SU-DHL-6 (cell line): ENCODE data around the gene PLEKHS1.
"Not testable (repeated sequence)": the region's sequence is repeated elsewhere in the genome, so short reads cannot be mapped to it uniquely, and the experiment has no call there.

Source experiments
- H2AFZ ChIP-seq: fragments of 200-600 bp; sonication (generic); 2 replicates; pipeline ENCODE4 v1.6.1; 2014; ENCODE audit warnings: low read depth, mild to moderate bottlenecking, moderate library complexity, mixed read lengths, antibody characterized with exemption, low read length; ENCODE audit not compliant: severe bottlenecking
- H3F3A ChIP-seq: fragments of 200-600 bp; shearing (Covaris generic); 2 replicates; pipeline ENCODE4 v1.6.0; 2016; ENCODE audit warnings: antibody characterized with exemption, mild to moderate bottlenecking; ENCODE audit not compliant: insufficient read depth
- H3K27ac ChIP-seq: fragments of 200-600 bp; sonication (generic); 2 replicates; pipeline ENCODE4 v1.5.1; 2016; ENCODE audit warnings: low read depth, mild to moderate bottlenecking, low read length, moderate library complexity, mixed read lengths
- H3K27me3 ChIP-seq: fragments of 200-600 bp; sonication (generic), shearing (Covaris generic); 2 replicates; pipeline ENCODE4 v1.6.0; 2014; ENCODE audit warnings: mild to moderate bottlenecking, low read length
- H3K36me3 ChIP-seq: fragments of 200-600 bp; sonication (generic); 2 replicates; pipeline ENCODE4 v1.6.1; 2014; ENCODE audit warnings: mild to moderate bottlenecking, low read length, mixed read lengths
- H3K4me2 ChIP-seq: fragments of 300-600, 200-600 bp; shearing (Covaris generic), sonication (generic); 2 replicates; pipeline ENCODE4 v1.6.0; 2014; ENCODE audit warnings: low read length, low read depth, mild to moderate bottlenecking; ENCODE audit not compliant: poor library complexity, severe bottlenecking
- H3K4me3 ChIP-seq: fragments of 200-600 bp; sonication (generic); 2 replicates; pipeline ENCODE4 v1.5.1; 2014; ENCODE audit warnings: antibody characterized with exemption, low read length, mild to moderate bottlenecking, mixed read lengths; ENCODE audit not compliant: insufficient read depth, poor library complexity, severe bottlenecking
- H3K79me2 ChIP-seq: fragments of 200-600 bp; sonication (generic); 2 replicates; pipeline ENCODE4 v1.6.1; 2014; ENCODE audit warnings: mild to moderate bottlenecking, low read length, moderate library complexity; ENCODE audit not compliant: insufficient read depth
- H3K9ac ChIP-seq: fragments of 200-600 bp; sonication (generic); 2 replicates; pipeline ENCODE4 v1.7.0; 2014; ENCODE audit warnings: mild to moderate bottlenecking, low read length
- H3K9me2 ChIP-seq: fragments of 200-600 bp; sonication (generic); replicated peaks from 2 replicates; pipeline ENCODE4 v1.6.1; 2014; ENCODE audit warnings: low read length; ENCODE audit not compliant: insufficient read depth
- H3K9me3 ChIP-seq: fragments of 200-600 bp; sonication (generic); 2 replicates; pipeline ENCODE4 v1.6.1; 2014; ENCODE audit warnings: low read length, mixed read lengths; ENCODE audit not compliant: insufficient read depth
- H4K20me1 ChIP-seq: fragments of 200-600 bp; sonication (generic); 2 replicates; pipeline ENCODE4 v1.6.1; 2014; ENCODE audit warnings: low read depth, mild to moderate bottlenecking, antibody characterized with exemption, low read length, moderate library complexity, mixed read lengths
- CTCF ChIP-seq: fragments of 200-600 bp; sonication (generic); IDR thresholded peaks from one replicate; pipeline ENCODE4 v1.5.1; 2017; ENCODE audit warnings: antibody characterized with exemption, mild to moderate bottlenecking, low read length, moderate library complexity; ENCODE audit not compliant: insufficient read depth, poor library complexity, severe bottlenecking
- EZH2phosphoT487 ChIP-seq: fragments of 200-600 bp; sonication (generic), shearing (Covaris generic); conservative IDR thresholded peaks from 2 replicates; pipeline ENCODE4 v1.6.1; 2018; ENCODE audit warnings: mild to moderate bottlenecking, antibody characterized with exemption, low read length, moderate library complexity, mixed read lengths

Gene PLEKHS1

GRCh38 chr10:113806503-113806902 lies 55.0 kb downstream of the PLEKHS1 start:
- Histone ChIP-seq H3K9me2 (no peaks in the 10 kb centered on the region), H3K27ac (no peak overlapping the region), H3K79me2 (no peaks in the 10 kb centered on the region), H2AFZ (no peak overlapping the region), H3K36me3 (no peaks in the 10 kb centered on the region), H3F3A (no peaks in the 10 kb centered on the region), H3K9me3 (no peaks in the 10 kb centered on the region), H3K4me2 (no peak overlapping the region), H3K9ac (no peak overlapping the region), H3K4me3 (no peak overlapping the region), H4K20me1 (no peaks in the 10 kb centered on the region), H3K27me3 (no peaks in the 10 kb centered on the region)
- TF ChIP-seq CTCF (no peak), EZH2phosphoT487 (no peak)

GRCh38 chr10:113808168-113808567 lies 56.7 kb downstream of the PLEKHS1 start:
- H2AFZ ChIP-seq = no peak overlapping the region
- H3K4me2 ChIP-seq = no peak overlapping the region
- H3K9me3 ChIP-seq = no peaks in the 10 kb centered on the region
- no peak for TF ChIP-seq CTCF
- no peak for TF ChIP-seq EZH2phosphoT487
- H4K20me1 ChIP-seq = no peaks in the 10 kb centered on the region
- H3K27ac ChIP-seq = no peak overlapping the region
- H3K79me2 ChIP-seq = no peaks in the 10 kb centered on the region
- H3K36me3 ChIP-seq = no peaks in the 10 kb centered on the region
- H3K9ac ChIP-seq = no peak overlapping the region
- no peak overlapping the region for H3K4me3 ChIP-seq
- H3F3A ChIP-seq = no peaks in the 10 kb centered on the region
- no peaks in the 10 kb centered on the region for H3K27me3 ChIP-seq
- H3K9me2 ChIP-seq = no peaks in the 10 kb centered on the region

GRCh38 chr10:113814700-113815099 lies 63.2 kb downstream of the PLEKHS1 start:
- H3F3A ChIP-seq, H3K4me2 ChIP-seq, H3K79me2 ChIP-seq, H3K27me3 ChIP-seq, H4K20me1 ChIP-seq, H3K36me3 ChIP-seq, H3K27ac ChIP-seq, H3K9ac ChIP-seq, H3K9me2 ChIP-seq, H3K4me3 ChIP-seq, H2AFZ ChIP-seq, H3K9me3 ChIP-seq: not testable (repeated sequence)

- Histone ChIP-seq H3K9me2 (no peaks in the 10 kb centered on the region), H3K9me3 (no peaks in the 10 kb centered on the region), H3K4me3 (no peak overlapping the region), H3K79me2 (no peaks in the 10 kb centered on the region), H4K20me1 (no peaks in the 10 kb centered on the region), H3F3A (no peaks in the 10 kb centered on the region), H2AFZ (no peak overlapping the region), H3K27ac (no peak overlapping the region), H3K9ac (no peak overlapping the region), H3K4me2 (no peak overlapping the region), H3K27me3 (no peaks in the 10 kb centered on the region), H3K36me3 (no peaks in the 10 kb centered on the region)
- TF ChIP-seq EZH2phosphoT487 (no peak), CTCF (no peak)
These were observed 68.5 kb downstream of the PLEKHS1 start for GRCh38 chr10:113819989-113820388.
